ENCODE data around the gene RRM2.

DNA sequence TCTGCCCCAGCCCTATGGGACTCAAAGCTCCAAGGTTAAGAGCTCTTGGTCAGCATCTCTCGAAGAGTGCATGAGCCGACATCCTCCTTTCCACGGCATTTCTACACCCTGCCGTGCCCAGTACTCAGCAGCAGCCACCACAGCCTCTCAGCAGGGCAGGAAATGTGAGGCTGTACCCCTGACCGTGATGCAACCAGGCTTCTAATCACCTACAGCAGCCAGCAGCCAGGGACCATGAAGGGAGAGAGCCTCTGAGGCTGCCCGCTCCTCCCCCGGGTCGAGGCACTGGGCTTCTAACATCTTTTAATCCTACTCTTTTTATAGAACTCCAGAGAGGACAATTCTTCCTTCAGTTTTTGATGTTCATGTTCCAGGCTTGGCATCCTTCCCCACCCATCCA, 48.8 kb upstream of the RRM2 start:
- TF ChIP-seq, protein P1, sequence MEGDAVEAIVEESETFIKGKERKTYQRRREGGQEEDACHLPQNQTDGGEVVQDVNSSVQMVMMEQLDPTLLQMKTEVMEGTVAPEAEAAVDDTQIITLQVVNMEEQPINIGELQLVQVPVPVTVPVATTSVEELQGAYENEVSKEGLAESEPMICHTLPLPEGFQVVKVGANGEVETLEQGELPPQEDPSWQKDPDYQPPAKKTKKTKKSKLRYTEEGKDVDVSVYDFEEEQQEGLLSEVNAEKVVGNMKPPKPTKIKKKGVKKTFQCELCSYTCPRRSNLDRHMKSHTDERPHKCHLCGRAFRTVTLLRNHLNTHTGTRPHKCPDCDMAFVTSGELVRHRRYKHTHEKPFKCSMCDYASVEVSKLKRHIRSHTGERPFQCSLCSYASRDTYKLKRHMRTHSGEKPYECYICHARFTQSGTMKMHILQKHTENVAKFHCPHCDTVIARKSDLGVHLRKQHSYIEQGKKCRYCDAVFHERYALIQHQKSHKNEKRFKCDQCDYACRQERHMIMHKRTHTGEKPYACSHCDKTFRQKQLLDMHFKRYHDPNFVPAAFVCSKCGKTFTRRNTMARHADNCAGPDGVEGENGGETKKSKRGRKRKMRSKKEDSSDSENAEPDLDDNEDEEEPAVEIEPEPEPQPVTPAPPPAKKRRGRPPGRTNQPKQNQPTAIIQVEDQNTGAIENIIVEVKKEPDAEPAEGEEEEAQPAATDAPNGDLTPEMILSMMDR (conservative IDR thresholded peaks at IDR 0.05; ENCODE audit: low read length) = no peak
- TF ChIP-seq EZH2phosphoT487 (IDR thresholded peaks at IDR 0.05; ENCODE audit: borderline replicate concordance) = no peak

Data from Loucy (cell line).